ENCODE results near the gene KCND2.

Gene KCND2

GRCh38 chr7:120456699-120457098 lies 183.7 kb downstream of the KCND2 start:
- DNase-seq (ENCODE audit: low spot score) = no peak
- in situ Hi-C loops (cut with MboI; ENCODE audit: low sequenced_read_pairs, unreplicated experiment) = no loop called here
- no peak for TF ChIP-seq CTCF (IDR thresholded peaks at IDR 0.05; ENCODE audit: borderline replicate concordance, control extremely low read depth, extremely low read depth, insufficient read depth, missing control alignments)

GRCh38 chr7:120460949-120461348 lies 188.0 kb downstream of the KCND2 start:
- no peak for DNase-seq (ENCODE audit: low spot score)

GRCh38 chr7:120462991-120463390 lies 190.0 kb downstream of the KCND2 start:
- TF ChIP-seq CTCF (IDR thresholded peaks at IDR 0.05; ENCODE audit: borderline replicate concordance, control extremely low read depth, extremely low read depth, insufficient read depth, missing control alignments) = no peak
- DNase-seq (ENCODE audit: low spot score) = no peak
- in situ Hi-C loops (cut with MboI; ENCODE audit: low sequenced_read_pairs, unreplicated experiment) = no loop called here

More at GRCh38 chr7:120460949-120461348, 188.0 kb downstream of the KCND2 start:
- in situ Hi-C loops (cut with MboI; ENCODE audit: low sequenced_read_pairs, unreplicated experiment) = no loop called here
- no peak for TF ChIP-seq CTCF (IDR thresholded peaks at IDR 0.05; ENCODE audit: borderline replicate concordance, control extremely low read depth, extremely low read depth, insufficient read depth, missing control alignments)

GRCh38 chr7:120464104-120464503 lies 191.1 kb downstream of the KCND2 start:
- TF ChIP-seq CTCF (IDR thresholded peaks at IDR 0.05; ENCODE audit: borderline replicate concordance, control extremely low read depth, extremely low read depth, insufficient read depth, missing control alignments) = no peak
- in situ Hi-C loops (cut with MboI; ENCODE audit: low sequenced_read_pairs, unreplicated experiment) = no loop called here
- DNase-seq (ENCODE audit: low spot score) = no peak

- no peak for DNase-seq (ENCODE audit: low spot score)
- no peak for TF ChIP-seq CTCF (IDR thresholded peaks at IDR 0.05; ENCODE audit: borderline replicate concordance, control extremely low read depth, extremely low read depth, insufficient read depth, missing control alignments)
- in situ Hi-C loops (cut with MboI; ENCODE audit: low sequenced_read_pairs, unreplicated experiment) = no loop called here
Observed at GRCh38 chr7:120467676-120468075, 194.7 kb downstream of the KCND2 start.

- TF ChIP-seq CTCF (IDR thresholded peaks at IDR 0.05; ENCODE audit: borderline replicate concordance, control extremely low read depth, extremely low read depth, insufficient read depth, missing control alignments) = no peak
- DNase-seq (ENCODE audit: low spot score) = no peak
- in situ Hi-C loops (cut with MboI; ENCODE audit: low sequenced_read_pairs, unreplicated experiment) = no loop called here
Observed at GRCh38 chr7:120468611-120469010, 195.6 kb downstream of the KCND2 start.

GRCh38 chr7:120472892-120473291 lies 199.9 kb downstream of the KCND2 start:
- TF ChIP-seq CTCF (IDR thresholded peaks at IDR 0.05; ENCODE audit: borderline replicate concordance, control extremely low read depth, extremely low read depth, insufficient read depth, missing control alignments) = no peak
- DNase-seq (ENCODE audit: low spot score) = no peak
- in situ Hi-C loops (cut with MboI; ENCODE audit: low sequenced_read_pairs, unreplicated experiment) = no loop called here

Measured in GM13976 (cell line).